GM18519 (cell line): Measurements from ENCODE around the gene POLRMT.

Experiments
- ATAC-seq: cut with Tn5 transposase; IDR thresholded peaks from one replicate; pipeline ENCODE4 v1.9.1; 2021; ENCODE audit warnings: mild to moderate bottlenecking, moderate library complexity; ENCODE audit not compliant: unreplicated experiment, low FRiP score

The POLRMT gene

DNA sequence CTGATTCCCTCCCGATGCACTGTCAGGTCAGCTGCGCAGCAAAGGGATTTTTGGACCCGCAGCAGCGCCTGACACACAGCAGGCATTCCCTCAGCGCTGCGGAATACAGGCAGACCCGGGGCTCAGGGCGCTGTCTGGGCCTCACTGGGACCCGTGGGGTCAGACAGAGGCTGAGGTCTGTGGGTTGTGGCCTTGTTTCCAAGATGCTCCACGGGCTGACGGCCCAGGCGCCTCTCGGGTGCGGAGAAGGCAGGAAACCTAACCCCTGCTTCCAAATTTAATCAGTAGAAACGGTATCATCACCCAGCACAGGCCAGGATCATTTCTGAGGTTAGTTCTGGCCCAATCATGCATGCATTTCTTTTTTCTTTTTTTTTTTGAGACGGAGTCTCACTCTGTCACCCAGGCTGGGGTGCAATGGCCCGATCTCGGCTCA, 30.4 kb upstream of the POLRMT start:
- no peak for ATAC-seq

DNA sequence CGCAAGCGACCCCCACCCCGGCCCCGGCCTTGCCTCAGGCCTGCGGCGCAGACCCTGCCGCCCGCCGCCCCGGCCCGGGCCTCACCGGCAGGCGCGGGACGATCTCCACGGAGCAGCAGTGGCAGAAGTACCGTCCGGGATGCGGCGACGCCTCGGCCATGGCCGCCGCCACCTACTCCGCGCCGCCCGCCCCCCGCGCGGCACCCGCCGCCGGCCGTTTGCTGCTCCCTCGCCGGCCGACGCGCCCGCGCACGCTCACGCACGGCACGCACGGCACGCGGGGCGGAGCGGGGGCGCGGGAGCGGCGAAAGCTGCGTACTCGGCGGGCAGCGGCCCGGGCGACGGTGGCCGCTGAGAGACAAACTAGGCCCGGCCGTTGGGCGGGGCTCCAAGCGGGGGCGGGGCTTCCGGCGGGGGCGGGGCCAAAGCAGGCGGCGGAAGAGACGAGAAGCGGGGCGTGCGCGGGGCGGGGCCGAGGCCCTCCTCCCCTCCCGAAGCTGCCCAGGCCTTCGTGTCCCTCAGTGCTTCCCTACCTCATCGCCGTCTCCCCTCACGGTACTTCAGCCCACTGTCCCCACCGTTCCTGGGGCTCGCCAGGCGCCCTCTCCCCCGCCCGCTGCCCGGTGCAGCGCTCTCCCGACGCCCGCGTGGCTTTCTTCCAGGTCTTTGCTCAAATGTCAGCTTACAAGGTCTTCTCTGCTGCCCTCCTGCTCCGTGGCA, 29.8 kb upstream of the POLRMT start, which contains the start of gene RNF126:
RNF126 (minus strand) TSS at position 253 of the 720 bp plus-strand sequence; CDS start at position 160, 93 bp downstream.
- ATAC-seq = no peak

DNA sequence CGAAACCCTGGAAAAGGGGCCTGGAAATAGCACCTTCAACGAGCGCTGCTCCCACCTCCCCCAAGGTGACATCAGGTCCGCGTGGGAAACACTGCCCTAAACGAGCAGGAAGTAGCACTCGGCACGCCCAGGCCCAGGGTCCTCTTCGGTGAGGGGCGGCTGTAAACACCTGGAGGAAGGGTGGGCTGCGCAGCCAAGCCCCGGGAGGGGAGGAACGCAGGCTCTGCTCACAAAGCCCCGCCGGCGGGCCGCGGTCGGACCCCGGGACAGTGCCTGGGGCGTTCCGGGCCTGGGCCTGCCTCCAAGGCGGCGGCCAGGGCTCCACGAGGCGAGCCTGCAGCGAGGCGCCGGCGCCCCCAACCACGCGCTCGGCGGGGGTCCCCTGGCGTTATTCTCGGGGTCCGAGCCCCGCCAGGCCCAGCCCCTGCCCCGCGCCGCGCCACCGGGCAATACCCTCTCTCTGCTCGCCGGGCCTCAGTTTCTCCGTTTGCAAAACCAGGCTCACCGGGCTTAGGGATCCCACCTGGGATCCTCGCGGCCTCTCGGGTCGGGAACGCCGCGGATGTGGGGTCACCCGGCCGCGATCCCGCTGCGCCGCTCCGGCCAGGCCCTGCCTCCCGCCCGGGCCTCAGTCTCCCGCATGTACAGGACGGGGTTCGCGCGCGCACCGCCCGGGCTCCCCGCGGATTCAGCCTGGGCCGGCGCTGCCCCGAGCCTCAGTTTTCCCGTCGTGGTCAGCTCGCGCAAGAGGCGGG, 29.0 kb upstream of the POLRMT start:
- ATAC-seq = no peak

DNA sequence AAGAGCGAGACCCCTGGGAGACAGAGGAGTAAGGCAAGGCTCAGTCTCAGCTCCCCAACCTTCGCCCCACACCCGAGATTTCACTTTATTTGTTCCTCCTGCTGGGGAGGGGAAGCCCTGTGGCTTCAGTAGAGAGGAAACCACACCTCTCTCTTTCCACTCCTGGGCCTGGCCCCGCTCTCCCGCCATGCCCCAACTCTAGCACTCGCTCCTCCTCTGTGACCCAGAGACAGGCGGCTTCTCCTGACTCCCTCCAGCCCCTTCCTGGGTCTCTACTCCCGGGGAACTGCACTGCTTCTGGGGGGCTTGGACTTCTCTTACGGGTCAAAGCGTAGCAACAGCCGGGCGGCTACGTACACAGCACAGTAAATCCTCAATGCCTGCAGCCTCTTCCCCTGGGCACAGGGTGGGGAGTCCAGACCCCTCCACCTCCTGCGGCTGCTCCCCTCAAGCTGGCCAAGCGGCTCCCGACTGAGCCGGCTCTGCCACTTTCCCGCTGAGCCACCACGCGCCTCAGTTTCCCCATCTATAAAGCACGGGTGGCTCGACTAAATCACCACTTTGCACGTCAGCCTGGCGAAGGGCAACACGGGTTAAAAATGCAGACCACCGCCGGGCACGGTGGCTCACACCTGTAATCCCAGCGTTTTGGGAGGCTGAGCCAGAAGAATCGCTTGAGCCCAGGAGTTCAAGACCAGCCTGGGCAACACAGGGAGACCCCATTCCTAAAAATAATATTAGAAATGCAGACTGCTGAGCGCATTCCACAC, 28.3 kb upstream of the POLRMT start:
- no peak for ATAC-seq

DNA sequence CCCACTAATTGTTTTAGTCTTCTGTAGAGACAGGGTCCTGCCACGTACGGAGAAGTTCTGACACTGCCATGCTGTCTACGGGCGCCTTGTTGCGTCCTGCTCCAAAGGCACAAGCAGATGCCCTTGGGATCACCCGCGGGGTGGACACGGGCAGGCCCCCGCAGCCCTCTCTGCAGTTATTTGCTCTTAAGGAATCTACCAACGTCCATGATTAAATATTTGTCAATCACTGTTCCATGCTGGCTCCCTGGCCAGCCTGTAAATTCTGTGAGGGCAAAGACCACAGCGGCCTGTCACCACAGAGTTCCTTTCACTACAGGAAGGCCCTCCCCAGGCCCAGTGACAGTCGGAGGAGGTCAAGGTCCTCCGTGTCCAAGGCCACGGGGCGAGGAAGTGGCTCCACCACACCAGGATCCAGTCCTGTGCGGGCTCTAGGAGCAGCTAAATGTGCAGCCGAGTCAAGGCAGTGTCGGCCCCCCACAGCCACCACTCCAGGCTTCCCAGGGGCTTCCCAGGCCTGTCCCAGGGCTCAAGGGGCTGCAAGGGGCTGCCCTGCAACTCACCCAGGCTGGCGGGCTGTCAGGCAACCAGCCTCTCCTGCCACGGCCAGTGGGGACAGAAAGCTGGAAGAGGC, 27.6 kb upstream of the POLRMT start:
- no peak for ATAC-seq

DNA sequence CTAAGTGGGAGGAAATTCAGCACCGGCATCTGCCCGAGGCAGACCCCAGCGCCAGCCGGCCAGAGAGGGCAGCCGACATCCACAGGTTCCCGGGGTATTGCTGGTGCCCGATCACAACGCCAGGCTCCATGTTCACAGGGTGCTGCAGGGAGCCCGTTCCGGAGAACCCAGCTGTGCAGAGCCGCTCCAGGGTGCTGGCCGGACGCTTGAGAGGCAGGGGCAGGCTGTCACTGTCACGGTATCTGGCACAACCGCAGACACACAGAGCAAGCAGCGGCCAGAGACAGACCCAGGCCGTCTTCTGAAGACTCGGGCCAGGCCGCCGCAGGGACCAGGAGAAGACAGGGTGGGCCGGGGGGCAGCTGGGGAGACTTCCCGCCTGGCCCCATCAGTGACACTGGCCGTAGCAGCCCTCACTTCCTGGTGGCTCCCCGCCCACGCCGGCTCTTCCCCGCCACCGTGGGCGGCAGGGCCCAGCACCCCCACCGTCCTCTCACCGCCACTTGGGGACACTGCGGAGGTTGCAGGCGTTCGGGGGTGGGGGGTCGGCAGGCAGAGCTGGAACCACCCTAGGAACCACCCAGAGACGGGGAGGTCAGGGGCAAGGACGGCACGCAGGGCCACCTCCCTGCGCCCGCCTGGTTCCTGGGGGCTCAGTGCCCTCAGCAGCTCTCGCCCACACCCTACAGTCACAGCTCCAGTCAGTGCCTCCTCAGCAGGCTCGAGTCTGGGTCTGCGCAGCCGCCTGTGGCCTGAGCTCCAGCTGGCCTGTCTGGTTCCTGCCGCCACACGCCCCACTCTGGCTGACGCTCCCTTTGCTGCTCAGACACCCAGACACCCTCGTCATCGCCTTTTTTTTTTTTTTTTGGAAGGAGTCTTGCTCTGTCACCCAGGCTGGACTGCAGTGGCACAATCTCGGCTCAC, 25.8 kb upstream of the POLRMT start:
- ATAC-seq = no peak

DNA sequence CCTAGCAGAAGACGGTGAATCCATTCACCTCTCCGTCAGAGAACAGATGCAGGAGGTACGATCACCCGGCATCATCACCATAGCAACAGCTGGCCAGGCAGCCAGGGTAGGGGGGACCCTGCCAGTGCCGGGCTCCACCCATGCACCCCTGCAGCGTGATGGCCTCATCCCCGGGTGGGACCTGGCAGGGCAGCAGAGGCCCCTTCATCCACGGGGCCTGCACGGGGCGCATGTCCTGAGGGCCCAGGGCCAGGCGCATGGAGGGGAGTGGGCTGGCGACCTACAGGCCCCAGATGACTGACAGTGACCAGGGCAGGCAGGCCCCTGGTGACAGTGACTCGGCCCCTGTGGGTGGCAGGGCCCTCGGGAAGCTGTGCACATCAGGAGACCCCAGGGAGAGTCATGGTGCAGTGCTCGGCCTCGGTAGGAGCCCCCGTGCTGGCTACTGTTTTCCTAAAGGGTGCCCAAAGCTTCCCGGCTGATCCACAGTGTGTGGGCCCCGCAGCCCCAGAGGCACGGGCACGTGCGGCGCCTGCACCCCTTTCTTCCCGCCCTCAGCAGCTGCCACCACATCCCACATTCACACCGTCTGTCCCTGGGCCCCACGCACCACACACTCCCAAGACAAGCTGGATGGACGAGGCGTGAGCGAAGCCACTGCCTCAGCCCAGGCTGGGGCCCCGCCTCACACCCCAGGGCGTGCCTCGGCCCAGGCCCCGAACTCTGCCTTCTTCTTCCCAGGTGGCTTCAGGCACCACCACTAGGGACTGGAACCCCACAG, 24.9 kb upstream of the POLRMT start:
- no peak for ATAC-seq

DNA sequence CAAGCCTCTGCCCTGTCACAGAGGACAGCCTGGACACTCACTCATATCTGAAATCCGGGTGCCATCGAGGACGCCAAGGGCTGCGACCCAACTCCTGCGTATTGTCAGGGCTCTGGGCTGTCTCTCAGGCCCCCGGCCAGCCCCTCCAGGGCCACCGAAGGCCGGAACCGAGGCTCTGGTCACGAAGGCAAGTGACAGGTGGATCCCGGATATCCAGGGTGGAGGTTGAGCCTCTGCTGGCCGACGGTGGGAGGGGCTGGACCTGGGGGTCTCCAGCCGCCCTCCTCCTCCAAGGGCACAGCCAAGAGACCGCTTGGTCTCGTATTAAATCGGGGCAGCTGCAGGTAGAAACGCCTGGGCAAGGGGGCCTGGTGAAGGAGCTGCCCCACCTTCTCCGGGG, 24.3 kb upstream of the POLRMT start:
- ATAC-seq = no peak

DNA sequence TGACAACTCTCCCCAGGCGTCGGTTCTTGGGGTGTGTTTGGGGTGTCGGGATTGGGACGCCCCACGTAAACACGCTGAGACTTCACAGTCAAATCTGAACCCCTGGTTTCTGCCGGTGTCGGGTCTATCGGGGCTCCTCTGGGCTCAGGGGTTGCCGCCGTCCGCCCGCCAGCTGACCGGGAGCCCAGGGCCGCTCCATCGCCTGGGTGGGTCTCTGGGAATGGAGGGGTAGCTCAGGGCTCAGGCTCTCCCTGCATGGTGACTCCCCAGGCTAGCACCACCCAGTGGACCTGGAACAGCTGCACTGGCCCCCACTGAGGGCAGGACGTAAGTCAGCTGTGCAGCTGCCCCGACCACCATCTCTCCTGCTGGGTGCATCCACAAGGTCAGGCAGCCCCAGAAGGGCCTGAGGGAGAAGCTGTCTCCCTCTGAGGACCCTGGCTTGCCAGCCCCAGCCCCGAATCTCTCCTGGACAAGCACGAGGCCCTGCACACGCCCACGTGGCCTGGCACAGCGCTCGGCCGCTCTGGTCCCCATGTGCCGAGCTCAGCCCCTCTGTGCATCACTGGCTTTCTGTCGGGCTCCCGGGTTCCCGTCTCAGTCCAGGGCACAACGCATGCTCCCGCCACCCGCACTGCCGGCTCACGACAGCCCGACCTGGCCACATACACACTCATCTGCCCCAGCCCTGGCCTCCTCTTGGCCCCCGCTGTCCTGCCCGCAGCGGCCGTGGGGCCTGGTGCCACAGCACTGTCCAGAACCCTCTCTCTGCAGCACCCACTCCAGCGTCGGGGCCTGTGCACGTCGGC, 23.6 kb upstream of the POLRMT start:
- ATAC-seq = no peak

DNA sequence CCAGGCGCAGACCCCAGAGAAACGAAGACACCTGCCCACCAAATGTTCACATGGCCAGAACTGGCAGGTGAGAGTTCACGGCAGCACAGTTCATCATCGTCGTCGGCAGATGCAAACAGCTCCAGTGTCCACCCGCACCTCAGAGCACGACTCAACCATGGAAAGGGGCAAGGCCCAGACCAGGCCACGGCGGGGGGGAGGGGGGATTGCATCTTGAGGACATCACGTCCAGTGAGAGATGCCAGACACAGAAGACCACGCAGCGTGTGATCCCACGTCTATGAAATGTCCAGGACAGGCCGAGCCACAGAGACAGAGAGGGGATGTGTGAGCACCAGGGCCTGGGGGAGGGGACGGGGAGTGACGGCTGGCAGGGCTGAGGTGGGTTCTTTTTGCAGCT, 22.4 kb upstream of the POLRMT start:
- no peak for ATAC-seq

DNA sequence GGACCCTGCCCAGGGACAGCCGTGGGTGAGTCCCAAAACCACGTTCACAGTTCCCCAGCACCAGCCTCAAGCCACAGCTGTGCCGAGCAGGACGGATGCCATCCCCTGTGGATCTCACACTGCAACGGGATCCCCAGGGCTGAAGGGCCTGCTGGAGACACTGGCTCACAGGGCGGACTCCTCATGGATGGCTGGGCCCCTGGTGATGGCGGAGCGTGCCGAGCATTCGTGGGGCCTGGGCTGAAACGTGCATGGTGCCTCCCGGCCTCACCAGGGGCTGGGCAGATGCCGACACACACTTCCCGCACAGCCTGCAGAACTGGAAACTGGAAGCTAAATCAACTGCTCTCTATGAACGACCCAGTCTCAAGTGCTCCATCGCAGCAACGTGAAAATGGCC, 20.1 kb upstream of the POLRMT start:
- no peak for ATAC-seq

DNA sequence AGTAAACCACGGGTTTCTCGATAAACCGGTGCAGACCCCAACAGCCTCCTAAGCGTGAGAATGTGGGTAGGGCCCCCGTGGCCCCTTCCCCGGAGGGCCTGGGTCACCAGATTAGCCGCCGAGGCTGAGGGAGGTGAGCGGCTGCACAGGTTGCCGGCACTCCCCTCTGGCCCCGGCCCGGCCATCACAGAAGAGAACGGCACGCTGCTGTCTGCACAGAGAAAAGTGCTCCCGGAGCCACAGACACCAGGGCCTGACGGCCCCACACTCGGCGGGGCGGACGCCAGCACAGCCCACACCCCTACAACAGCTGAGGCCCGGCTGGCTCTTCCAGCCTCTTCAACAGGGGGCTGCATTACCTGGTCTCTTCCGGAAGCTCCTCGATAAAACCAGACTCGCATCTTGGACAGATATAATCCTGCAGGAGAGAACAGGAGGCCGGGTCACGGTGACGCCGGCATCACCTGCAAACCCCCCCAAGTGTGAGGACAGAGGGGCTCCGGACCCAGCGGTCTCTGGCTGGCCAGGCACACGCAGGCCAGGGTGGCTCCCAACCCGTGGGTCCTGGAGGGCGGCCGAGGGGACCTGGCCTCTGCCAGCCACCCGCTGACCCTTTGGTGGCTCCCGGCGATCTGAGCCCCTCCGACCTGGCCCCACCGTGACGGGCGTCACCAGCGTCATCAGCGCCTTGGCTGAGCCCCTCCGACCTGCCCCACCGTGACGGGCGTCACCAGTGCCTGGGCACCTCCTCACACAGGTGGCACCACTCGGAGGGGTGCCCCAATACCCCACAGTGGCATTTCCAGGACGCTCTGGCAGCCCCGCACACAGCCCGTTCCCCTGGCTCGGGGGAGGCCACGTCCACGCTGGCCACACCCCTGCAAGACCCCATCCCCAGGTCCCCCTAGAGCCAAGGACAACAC, 19.4 kb upstream of the POLRMT start:
- no peak for ATAC-seq

DNA sequence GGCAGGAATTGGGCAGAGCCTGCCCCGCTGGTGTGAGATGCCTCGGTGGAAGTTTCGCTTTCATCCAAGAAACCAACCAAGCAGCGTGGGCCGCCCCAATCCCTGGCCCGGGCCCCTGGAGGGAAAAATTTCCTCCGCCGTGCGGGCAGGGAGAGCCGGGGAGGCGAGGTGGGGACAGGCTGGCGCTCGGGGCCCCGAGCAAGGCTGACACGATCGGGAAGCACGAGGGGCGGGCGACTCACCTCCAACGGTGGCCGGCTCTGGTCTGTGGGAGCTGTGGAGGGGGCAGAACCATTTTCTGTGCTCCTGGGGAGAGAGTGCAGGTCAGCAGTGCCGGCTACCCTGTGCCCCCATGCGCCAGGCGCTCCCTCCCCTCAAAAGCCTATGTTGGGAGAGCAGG, 18.7 kb upstream of the POLRMT start:
- no peak for ATAC-seq

DNA sequence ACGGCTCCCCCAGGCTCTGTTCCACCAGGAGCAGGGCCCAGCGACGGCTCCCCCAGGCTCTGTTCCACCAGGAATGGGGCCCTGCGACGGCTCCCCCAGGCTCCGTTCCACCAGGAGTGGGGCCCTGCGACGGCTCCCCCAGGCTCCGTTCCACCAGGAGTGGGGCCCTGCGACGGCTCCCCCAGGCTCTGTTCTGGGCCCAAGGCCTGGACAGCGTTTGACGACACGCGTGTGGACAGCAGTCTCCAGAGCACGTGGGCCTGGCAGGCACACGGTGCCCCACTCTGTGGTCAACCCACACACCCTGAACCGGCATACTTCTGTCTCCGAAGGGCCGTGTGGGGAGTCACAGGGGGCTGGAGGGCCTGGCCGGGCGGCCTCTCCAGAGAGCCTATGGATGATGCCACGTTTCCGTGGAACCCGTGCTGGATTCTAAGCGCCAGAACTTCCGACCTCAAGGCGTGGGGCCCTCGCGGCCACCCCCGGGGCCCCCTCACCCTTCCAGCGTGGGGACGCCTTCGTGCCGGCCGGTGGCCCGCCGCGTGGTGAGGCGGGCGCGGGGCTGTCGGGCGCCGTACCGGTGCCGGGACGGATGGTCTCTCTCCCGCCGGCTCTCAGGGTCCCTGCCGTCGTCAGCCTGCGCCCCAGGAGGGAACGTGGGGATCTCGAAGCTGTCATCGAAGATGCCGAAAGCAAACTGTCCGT, 17.9 kb upstream of the POLRMT start:
- no peak for ATAC-seq

DNA sequence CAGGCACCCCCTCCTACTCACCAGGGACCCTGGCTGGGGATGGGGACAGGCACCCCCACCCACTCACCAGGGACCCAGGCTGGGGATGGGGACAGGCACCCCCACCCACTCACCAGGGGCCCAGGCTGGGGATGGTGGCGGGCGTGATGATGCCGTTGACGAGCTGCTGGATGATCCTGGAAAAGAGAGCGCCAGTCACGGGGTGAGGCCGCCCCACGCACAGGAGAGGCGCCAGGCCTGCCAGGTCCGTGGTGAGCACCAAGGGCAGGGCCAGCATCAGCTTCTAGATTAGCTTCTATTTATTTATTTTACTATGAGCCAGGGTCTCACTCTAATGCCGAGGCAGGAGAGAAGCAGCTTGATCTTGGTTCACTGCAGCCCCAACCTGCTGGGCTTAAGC, 16.8 kb upstream of the POLRMT start:
- no peak for ATAC-seq
